ENCODE results near the gene ADGRB3. TPM values are rescaled to one million over a fixed set of nuclear protein-coding genes. Genes with fewer than 3 reads are reported as not detected.
"Not testable (repeated sequence)": the region's sequence is repeated elsewhere in the genome, so short reads cannot be mapped to it uniquely, and the experiment has no call there.

The ADGRB3 gene
- total and polyA plus RNA-seq, 2 experiments from 2014 or later = 1.2 to 1.4 TPM

DNA sequence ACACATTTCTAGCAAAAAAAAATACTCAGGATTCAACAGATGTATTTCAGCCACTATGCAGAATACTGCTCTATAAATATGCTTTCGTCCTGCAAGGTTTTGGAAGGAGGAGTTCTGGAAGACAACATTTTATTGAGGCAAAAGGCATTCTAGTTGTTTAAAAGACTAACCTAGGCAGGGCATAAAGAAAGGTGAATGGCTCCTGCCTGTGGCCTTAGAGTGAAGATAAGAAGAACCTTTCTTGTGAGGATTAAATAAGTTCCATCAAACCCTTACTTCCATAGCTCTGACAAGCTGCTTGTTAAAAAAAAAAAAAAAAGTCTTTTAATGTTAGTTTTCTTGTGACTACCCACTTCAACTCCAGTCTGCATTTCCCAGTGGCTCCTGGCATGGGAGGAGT lies 139.8 kb downstream of the ADGRB3 start:
- Histone ChIP-seq H3K36me3 (no peaks in the 10 kb centered on the region), H3K4me3 (no peak overlapping the region), H3K4me1 (ENCODE audit: low read depth) (no peaks in the 10 kb centered on the region), H3K9me3 (ENCODE audit: low read depth) (no peaks in the 10 kb centered on the region), H3K27ac (no peak overlapping the region), H3K27me3 (no peaks in the 10 kb centered on the region)
- TF ChIP-seq, protein P1, sequence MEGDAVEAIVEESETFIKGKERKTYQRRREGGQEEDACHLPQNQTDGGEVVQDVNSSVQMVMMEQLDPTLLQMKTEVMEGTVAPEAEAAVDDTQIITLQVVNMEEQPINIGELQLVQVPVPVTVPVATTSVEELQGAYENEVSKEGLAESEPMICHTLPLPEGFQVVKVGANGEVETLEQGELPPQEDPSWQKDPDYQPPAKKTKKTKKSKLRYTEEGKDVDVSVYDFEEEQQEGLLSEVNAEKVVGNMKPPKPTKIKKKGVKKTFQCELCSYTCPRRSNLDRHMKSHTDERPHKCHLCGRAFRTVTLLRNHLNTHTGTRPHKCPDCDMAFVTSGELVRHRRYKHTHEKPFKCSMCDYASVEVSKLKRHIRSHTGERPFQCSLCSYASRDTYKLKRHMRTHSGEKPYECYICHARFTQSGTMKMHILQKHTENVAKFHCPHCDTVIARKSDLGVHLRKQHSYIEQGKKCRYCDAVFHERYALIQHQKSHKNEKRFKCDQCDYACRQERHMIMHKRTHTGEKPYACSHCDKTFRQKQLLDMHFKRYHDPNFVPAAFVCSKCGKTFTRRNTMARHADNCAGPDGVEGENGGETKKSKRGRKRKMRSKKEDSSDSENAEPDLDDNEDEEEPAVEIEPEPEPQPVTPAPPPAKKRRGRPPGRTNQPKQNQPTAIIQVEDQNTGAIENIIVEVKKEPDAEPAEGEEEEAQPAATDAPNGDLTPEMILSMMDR (IDR thresholded peaks at IDR 0.05; ENCODE audit: low read depth, low read length) = no peak
- no peak for DNase-seq (ENCODE audit: low read depth in 1 of 2, low spot score in 1 of 2)

DNA sequence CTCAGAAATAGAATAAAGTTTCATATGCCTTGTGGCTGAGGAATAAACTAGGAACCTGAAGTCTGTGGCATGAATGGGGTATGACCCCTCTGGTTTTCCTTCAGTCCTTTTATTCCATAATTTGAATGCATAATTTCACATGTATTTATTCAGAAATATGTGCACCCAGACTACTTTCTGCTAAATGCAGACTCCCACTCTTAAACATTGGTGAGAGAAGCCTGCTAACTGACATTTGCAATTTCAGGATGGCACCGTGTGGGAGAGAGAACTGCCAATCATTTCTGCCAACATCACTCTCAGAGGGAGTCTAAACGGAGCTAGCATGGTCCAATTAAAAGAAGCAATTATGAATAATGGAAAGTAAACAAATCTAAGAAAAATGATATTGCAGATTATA lies 141.3 kb downstream of the ADGRB3 start:
- Histone ChIP-seq H3K9me3 (ENCODE audit: low read depth) (no peaks in the 10 kb centered on the region), H3K27ac (no peak overlapping the region), H3K27me3 (no peaks in the 10 kb centered on the region), H3K36me3 (no peaks in the 10 kb centered on the region), H3K4me3 (no peak overlapping the region), H3K4me1 (ENCODE audit: low read depth) (no peaks in the 10 kb centered on the region)
- DNase-seq (ENCODE audit: low read depth in 1 of 2, low spot score in 1 of 2) = no peak
- TF ChIP-seq, protein P1 (IDR thresholded peaks at IDR 0.05; ENCODE audit: low read depth, low read length) = no peak

DNA sequence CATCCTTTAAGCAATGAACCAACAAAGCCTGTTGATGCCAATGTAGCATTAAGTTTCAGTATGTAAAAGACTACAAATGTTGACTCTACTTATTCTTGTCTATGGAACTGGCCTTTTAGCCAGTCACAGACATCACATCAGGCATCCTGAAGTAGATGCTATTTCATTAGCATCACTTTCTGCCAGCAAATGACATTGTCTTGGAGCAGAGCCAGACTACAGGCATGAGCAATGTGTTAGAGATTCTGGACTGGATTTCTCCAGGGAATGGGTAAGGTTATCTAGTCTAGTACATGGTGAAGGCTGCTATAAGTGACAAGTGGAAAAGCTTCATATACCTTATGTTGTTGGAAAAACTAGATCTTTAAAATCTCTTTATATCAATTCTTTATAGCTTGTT lies 142.9 kb downstream of the ADGRB3 start:
- no peaks in the 10 kb centered on the region for H3K36me3 ChIP-seq
- H3K4me3 ChIP-seq = no peak overlapping the region
- no peaks in the 10 kb centered on the region for H3K27me3 ChIP-seq
- H3K9me3 ChIP-seq (ENCODE audit: low read depth) = no peaks in the 10 kb centered on the region
- H3K27ac ChIP-seq = no peak overlapping the region
- TF ChIP-seq, protein P1 (IDR thresholded peaks at IDR 0.05; ENCODE audit: low read depth, low read length) = no peak
- peak; percentile 12 to 71 for DNase-seq (ENCODE audit: low read depth in 1 of 2, low spot score in 1 of 2)
- H3K4me1 ChIP-seq (ENCODE audit: low read depth) = no peaks in the 10 kb centered on the region

DNA sequence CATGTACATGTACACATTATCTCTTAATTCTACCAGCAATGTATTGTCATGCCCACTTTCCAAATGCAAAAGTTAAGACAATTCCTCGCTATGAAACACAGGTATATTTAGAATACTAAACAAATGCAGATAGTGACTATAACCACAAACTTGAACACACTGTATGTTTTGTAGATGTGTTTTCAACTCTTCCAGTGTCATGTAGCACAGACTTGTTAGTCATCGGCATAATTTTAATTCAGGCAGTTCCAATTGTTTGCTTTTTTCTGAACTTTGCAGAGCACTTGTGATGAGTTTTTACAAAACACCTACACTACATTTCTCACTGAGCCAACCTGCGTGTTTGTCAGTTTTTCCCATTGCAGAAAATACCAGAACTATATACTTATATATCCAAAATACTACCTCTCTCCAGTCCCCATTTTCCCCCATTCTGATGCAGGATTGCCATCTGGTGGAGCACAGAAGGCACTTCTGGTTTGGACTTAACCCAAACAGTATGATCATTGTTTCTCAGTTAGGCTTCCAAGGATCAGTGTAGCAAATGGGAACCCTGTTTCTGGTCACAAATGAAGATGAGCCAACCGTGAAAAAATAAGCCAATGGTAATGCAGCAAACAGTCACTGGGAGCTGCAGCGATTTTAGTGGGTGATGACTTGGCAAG lies 143.4 kb downstream of the ADGRB3 start:
- no peaks in the 10 kb centered on the region for H3K27me3 ChIP-seq
- no peaks in the 10 kb centered on the region for H3K36me3 ChIP-seq
- DNase-seq (ENCODE audit: low read depth in 1 of 2, low spot score in 1 of 2) = peak; percentile 67 to 86
- H3K9me3 ChIP-seq (ENCODE audit: low read depth) = no peaks in the 10 kb centered on the region
- H3K4me1 ChIP-seq (ENCODE audit: low read depth) = no peaks in the 10 kb centered on the region
- H3K27ac ChIP-seq = no peak overlapping the region
- no peak overlapping the region for H3K4me3 ChIP-seq
- TF ChIP-seq, protein P1 (IDR thresholded peaks at IDR 0.05; ENCODE audit: low read depth, low read length) = peak; percentile 87

DNA sequence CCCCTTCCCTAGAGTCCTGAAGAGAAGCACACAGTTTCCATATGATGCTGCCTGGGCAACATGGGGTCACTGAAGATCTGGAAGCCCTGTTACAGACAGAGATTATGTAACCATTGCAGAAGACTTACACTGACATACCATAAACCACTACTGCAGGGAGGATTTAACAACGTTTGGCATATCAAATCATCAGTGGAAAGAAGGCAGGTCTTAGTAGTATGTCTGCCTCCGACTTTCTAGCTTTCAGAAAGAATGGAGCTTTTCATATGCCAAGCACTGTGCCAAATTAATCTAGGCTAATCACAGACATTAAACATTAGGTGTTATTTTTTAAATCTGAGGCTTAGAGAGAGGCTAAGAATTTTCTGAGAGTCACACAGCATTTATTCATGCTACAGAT lies 144.3 kb downstream of the ADGRB3 start:
- no peaks in the 10 kb centered on the region for H3K36me3 ChIP-seq
- no peak overlapping the region for H3K4me3 ChIP-seq
- H3K9me3 ChIP-seq (ENCODE audit: low read depth) = no peaks in the 10 kb centered on the region
- no peaks in the 10 kb centered on the region for H3K4me1 ChIP-seq (ENCODE audit: low read depth)
- no peak for DNase-seq (ENCODE audit: low read depth in 1 of 2, low spot score in 1 of 2)
- H3K27me3 ChIP-seq = no peaks in the 10 kb centered on the region
- TF ChIP-seq, protein P1 (IDR thresholded peaks at IDR 0.05; ENCODE audit: low read depth, low read length) = no peak
- no peak overlapping the region for H3K27ac ChIP-seq

DNA sequence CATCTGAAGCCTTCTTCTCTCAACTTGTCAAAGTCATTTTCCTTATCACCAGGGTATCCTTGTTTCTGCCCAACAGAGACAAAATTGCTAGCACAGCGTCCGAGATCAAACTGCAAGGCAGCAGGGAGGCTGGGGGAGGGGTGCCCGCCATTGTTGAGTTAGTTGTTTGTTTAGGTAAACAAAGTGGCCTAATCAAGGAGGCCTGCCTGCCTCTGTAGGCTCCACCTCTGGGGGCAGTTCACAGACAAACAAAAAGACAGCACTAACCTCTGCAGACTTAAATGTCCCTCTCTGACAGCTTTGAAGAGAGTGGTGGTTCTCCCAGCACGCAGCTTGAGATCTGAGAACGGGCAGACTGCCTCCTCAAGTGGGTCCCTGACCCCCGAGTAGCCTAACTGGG lies 155.0 kb downstream of the ADGRB3 start:
- not testable (repeated sequence) for H3K27ac ChIP-seq; H3K9me3 ChIP-seq (ENCODE audit: low read depth); H3K27me3 ChIP-seq; H3K4me3 ChIP-seq; H3K36me3 ChIP-seq; H3K4me1 ChIP-seq (ENCODE audit: low read depth); DNase-seq (ENCODE audit: low read depth in 1 of 2, low spot score in 1 of 2)

DNA sequence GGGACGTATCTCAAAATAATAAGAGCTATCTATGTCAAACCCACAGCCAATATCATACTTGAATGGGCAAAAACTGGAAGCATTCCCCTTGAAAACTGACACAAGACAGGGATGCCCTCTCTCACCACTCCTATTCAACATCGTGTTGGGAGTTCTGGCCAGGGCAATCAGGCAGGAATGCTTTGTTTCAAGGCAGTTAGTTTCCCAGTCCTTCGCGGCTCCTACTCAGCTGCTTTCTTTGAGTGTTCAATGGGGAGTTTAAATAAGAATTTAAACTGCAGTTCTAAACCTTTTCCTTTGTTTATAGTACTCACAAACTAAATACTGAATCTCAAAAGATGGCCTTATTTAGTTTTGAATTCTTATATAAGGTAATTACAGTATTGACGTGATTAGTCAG lies 179.9 kb downstream of the ADGRB3 start:
- H3K36me3 ChIP-seq; H3K4me3 ChIP-seq; H3K27me3 ChIP-seq; H3K27ac ChIP-seq; H3K9me3 ChIP-seq (ENCODE audit: low read depth); H3K4me1 ChIP-seq (ENCODE audit: low read depth): not testable (repeated sequence)
- DNase-seq (ENCODE audit: low read depth in 1 of 2, low spot score in 1 of 2) = peak in 1 of 2 donors; percentile 8
